Thoracic aorta (tissue), 2 donors: ENCODE measurements around the gene FBXO2. TPM values are rescaled to one million over a fixed set of nuclear protein-coding genes. Genes with fewer than 3 reads are reported as not detected.
A peak's percentile ranks its signal among the peaks of the same experiment; 100 is the strongest.

ENCODE experiments used
- ATAC-seq: fragments of 150-250 bp; one replicate; pipeline ENCODE4 v1.8.0; 2017; ENCODE audit warnings: low read depth; ENCODE audit not compliant: insufficient number of reproducible peaks, low FRiP score
- DNase-seq: peaks from one replicate; pipeline ENCODE4 v3.0.0-alpha.2; 2020; ENCODE audit warnings: low spot score
- H3K27ac ChIP-seq, 2 donors: fragments of 200-600 bp; sonication (generic); 1 replicate in 1 of 2; 2 replicates in 1 of 2; pipeline ENCODE4 v1.5.1; 2016; ENCODE audit warnings: mild to moderate bottlenecking in 2 of 2, moderate library complexity in 2 of 2
- H3K27me3 ChIP-seq: fragments of 200-600 bp; sonication (generic); replicated peaks from 2 replicates; pipeline ENCODE4 v1.6.0; 2016; ENCODE audit warnings: mild to moderate bottlenecking; ENCODE audit not compliant: insufficient read depth
- H3K36me3 ChIP-seq: fragments of 200-600 bp; sonication (generic); one replicate; pipeline ENCODE4 v1.5.1; 2016
- H3K4me1 ChIP-seq, 2 donors: fragments of 200-600 bp; sonication (generic); 1 replicate in 1 of 2; 2 replicates in 1 of 2; pipeline versions ENCODE4 v1.5.1 to v1.6.0; 2016; ENCODE audit warnings: low read depth in 2 of 2, mild to moderate bottlenecking in 1 of 2; ENCODE audit not compliant: control insufficient read depth in 1 of 2
- H3K4me3 ChIP-seq: fragments of 200-600 bp; sonication (generic); 2 replicates; pipeline ENCODE4 v1.5.1; 2016; ENCODE audit warnings: mild to moderate bottlenecking
- H3K9me3 ChIP-seq: fragments of 200-600 bp; sonication (generic); 2 replicates; pipeline ENCODE4 v1.5.1; 2016
- CTCF ChIP-seq: fragments of 200-600 bp; sonication (generic); IDR thresholded peaks from one replicate; pipeline ENCODE4 v1.5.1; 2019; ENCODE audit warnings: antibody characterized with exemption
- total RNA-seq, 2 donors: library from RNA; depleted of rRNA; stranded (reverse); fragments of >200 nt; gene quantifications; one replicate each; pipeline versions ENCODE4 v1.1.0 to v1.2.3, GENCODE V29; 2016

Gene FBXO2
- total RNA-seq, 2 donors from 2014 or later, result 3.8 to 12.9 TPM

GRCh38 chr1:11648039-11648438 is 6.2 kb downstream of the FBXO2 start:
- no peak for TF ChIP-seq CTCF
- Histone ChIP-seq H3K27ac (no peak overlapping the region), H3K27me3 (peaks cover 5% of the 10 kb centered on the region), H3K36me3 (no peaks in the 10 kb centered on the region), H3K9me3 (no peaks in the 10 kb centered on the region), H3K4me1 (peaks cover 5 to 28% of the 10 kb centered on the region in 2 donors), H3K4me3 (no peak overlapping the region)
- DNase-seq, result no peak
- no peak for ATAC-seq

DNA sequence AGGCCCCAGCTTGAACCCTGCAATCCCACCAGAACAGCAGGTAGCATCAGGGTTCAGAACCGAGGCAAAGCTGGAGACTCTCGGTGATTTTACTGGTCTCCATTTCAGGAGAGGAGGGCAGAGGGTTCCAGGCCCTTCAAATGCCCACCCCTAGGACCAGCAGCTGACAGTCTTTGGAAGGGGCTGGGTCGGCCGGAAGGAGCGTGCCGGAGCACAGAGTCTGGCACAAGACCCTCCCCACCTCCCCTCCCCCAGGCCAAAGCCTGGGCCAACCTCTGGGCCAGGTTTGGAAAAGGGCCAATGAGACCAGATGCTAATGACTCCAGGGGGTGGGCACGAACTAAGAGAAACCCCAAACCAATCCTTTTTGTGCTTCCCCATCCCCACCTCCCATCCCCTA is 6.9 kb downstream of the FBXO2 start:
- Histone ChIP-seq H3K27me3 (peaks cover 5% of the 10 kb centered on the region), H3K27ac (no peak overlapping the region), H3K9me3 (no peaks in the 10 kb centered on the region), H3K36me3 (no peaks in the 10 kb centered on the region), H3K4me3 (no peak overlapping the region), H3K4me1 (peaks cover 5 to 28% of the 10 kb centered on the region in 2 donors)
- no peak for ATAC-seq
- no peak for DNase-seq
- TF ChIP-seq CTCF, result no peak

DNA sequence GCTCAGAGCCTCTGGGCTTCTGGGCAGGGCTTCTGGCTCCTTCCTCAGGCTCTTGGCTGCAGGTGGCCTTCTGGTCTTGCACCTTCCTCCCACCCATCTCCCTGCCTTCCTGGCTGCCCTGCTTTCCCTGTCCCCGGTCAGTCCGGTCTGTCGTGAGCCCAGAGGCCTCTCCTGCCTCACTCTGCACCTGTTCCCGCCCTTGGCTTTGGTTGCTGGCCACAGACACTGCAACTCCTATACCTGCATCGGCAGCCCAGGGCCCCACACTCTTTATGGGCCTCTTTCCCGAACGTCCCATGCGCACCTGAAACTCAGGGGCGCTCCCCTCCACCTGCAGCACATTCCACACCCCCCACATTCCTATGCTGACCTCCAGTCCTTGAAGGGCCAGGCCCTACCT is 7.9 kb downstream of the FBXO2 start:
- no peak for ATAC-seq
- Histone ChIP-seq H3K36me3 (no peaks in the 10 kb centered on the region), H3K4me3 (no peak overlapping the region), H3K27ac (no peak overlapping the region), H3K27me3 (peaks cover 5% of the 10 kb centered on the region), H3K4me1 (peaks cover 5 to 28% of the 10 kb centered on the region in 2 donors), H3K9me3 (no peaks in the 10 kb centered on the region)
- DNase-seq, result no peak
- TF ChIP-seq CTCF, result no peak

DNA sequence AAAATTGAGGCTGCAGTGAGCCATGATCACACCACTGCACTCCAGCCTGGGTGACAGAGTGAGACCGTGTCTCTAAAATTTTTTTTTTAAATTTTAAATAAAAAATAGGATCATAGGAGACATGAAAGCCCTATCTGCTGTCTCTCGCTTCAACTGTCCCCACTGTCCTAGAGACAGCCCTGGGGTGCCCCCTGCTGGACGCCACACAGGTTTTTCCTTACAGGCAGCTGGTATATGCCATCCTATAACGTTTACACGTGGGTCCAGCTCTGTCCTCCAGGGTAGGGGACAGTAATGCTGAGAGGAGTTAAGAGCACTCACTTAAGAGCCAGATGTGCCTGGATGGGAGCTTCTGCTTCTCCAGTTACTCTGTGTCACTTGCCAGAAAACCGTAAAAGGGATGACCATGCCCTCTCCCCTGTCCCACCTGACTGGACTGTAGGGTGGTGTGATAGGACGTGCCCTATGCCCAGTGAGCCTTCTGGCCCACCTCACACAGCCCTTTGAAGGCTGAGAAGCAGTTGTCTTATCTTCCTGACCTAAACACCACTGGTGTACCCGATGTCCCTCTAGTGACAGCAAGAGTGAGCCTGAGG is 8.5 kb downstream of the FBXO2 start:
- no peaks in the 10 kb centered on the region for H3K9me3 ChIP-seq
- no peak overlapping the region for H3K27ac ChIP-seq
- no peak overlapping the region for H3K4me3 ChIP-seq
- H3K27me3 ChIP-seq, result peaks cover 5% of the 10 kb centered on the region
- TF ChIP-seq CTCF, result peak; percentile 63
- DNase-seq (no peak), ATAC-seq (no peak)
- H3K4me1 ChIP-seq, result peaks cover 5 to 27% of the 10 kb centered on the region in 2 donors
- H3K36me3 ChIP-seq, result no peaks in the 10 kb centered on the region

- DNase-seq (no peak), ATAC-seq (no peak)
- Histone ChIP-seq H3K36me3 (no peaks in the 10 kb centered on the region), H3K4me1 (peaks cover 5 to 22% of the 10 kb centered on the region in 2 donors), H3K4me3 (no peak overlapping the region), H3K9me3 (no peaks in the 10 kb centered on the region), H3K27me3 (peaks cover 5% of the 10 kb centered on the region), H3K27ac (no peak overlapping the region)
- TF ChIP-seq CTCF, result no peak
Measured at GRCh38 chr1:11645270-11645669, 9.0 kb downstream of the FBXO2 start.
